H9 (cell line): ENCODE data around the gene UNC5A. TPM values are rescaled to one million over a fixed set of nuclear protein-coding genes. Genes with fewer than 3 reads are reported as not detected.

Source experiments
- DNase-seq: peaks from one replicate; pipeline ENCODE4 v3.0.0-alpha.2; 2017
- H2AFZ ChIP-seq: one replicate; pipeline ENCODE4 v1.6.1; 2013; ENCODE audit warnings: mild to moderate bottlenecking, low read length, control low read depth, moderate library complexity
- H2AK5ac ChIP-seq: 2 replicates; pipeline ENCODE4 v1.6.1; 2013; ENCODE audit warnings: low read length, control low read depth, mixed read lengths; ENCODE audit not compliant: insufficient read length
- H2BK120ac ChIP-seq: one replicate; pipeline ENCODE4 v1.6.1; 2013; ENCODE audit warnings: low read depth, mild to moderate bottlenecking, low read length, control low read depth, inconsistent platforms; ENCODE audit not compliant: poor library complexity, severe bottlenecking
- H2BK12ac ChIP-seq: 2 replicates; pipeline ENCODE4 v1.6.1; 2013; ENCODE audit warnings: low read length, control low read depth, mixed read lengths, low read depth; ENCODE audit not compliant: insufficient read length
- H2BK15ac ChIP-seq: 2 replicates; pipeline ENCODE4 v1.6.1; 2013; ENCODE audit warnings: low read depth, low read length, control low read depth
- H2BK20ac ChIP-seq: one replicate; pipeline ENCODE4 v1.6.1; 2013; ENCODE audit warnings: low read depth, mild to moderate bottlenecking, low read length, control low read depth, inconsistent platforms; ENCODE audit not compliant: poor library complexity, severe bottlenecking
- H2BK5ac ChIP-seq: 2 replicates; pipeline ENCODE4 v1.6.1; 2013; ENCODE audit warnings: low read length, control low read depth, mixed read lengths; ENCODE audit not compliant: insufficient read length
- H3K14ac ChIP-seq: 2 replicates; pipeline ENCODE4 v1.6.1; 2013; ENCODE audit warnings: low read length, control low read depth; ENCODE audit not compliant: insufficient read depth
- H3K18ac ChIP-seq: 2 replicates; pipeline ENCODE4 v1.6.1; 2013; ENCODE audit warnings: low read depth, mild to moderate bottlenecking, mixed read lengths, low read length, control low read depth; ENCODE audit not compliant: insufficient read length
- H3K23ac ChIP-seq: 2 replicates; pipeline ENCODE4 v1.6.1; 2013; ENCODE audit warnings: low read length, control low read depth, mixed read lengths, low read depth; ENCODE audit not compliant: insufficient read length
- H3K23me2 ChIP-seq: 2 replicates; pipeline ENCODE4 v1.6.1; 2013; ENCODE audit warnings: low read depth, mild to moderate bottlenecking, mixed read lengths, low read length, control low read depth; ENCODE audit not compliant: insufficient read length, poor library complexity, severe bottlenecking
- H3K27ac ChIP-seq: 2 replicates; pipeline ENCODE4 v1.5.1; 2013; ENCODE audit warnings: low read length, control low read depth, mixed read lengths, low read depth; ENCODE audit not compliant: insufficient read length
- H3K27me3 ChIP-seq: 2 replicates; pipeline ENCODE4 v1.6.1; 2013; ENCODE audit warnings: low read length, control low read depth, inconsistent platforms; ENCODE audit not compliant: insufficient read depth
- H3K4ac ChIP-seq: 2 replicates; pipeline ENCODE4 v1.6.1; 2013; ENCODE audit warnings: low read depth, mild to moderate bottlenecking, control low read depth, inconsistent platforms, low read length, moderate library complexity
- H3K4me1 ChIP-seq: 2 replicates; pipeline ENCODE4 v1.6.1; 2013; ENCODE audit warnings: low read length, control low read depth, inconsistent platforms; ENCODE audit not compliant: insufficient read depth
- H3K4me2 ChIP-seq: 2 replicates; pipeline ENCODE4 v1.6.1; 2013; ENCODE audit warnings: low read length, control low read depth, mixed read lengths; ENCODE audit not compliant: insufficient read length, insufficient read depth
- H3K56ac ChIP-seq: 2 replicates; pipeline ENCODE4 v1.6.1; 2013; ENCODE audit warnings: low read depth, mild to moderate bottlenecking, mixed read lengths, low read length, control low read depth; ENCODE audit not compliant: insufficient read length
- H3K79me1 ChIP-seq: 2 replicates; pipeline ENCODE4 v1.6.1; 2013; ENCODE audit warnings: low read depth, mild to moderate bottlenecking, moderate library complexity, low read length, control low read depth, inconsistent platforms; ENCODE audit not compliant: insufficient read depth, poor library complexity, severe bottlenecking
- H3K79me2 ChIP-seq: 2 replicates; pipeline ENCODE4 v1.6.1; 2013; ENCODE audit warnings: low read length, control low read depth, inconsistent platforms; ENCODE audit not compliant: insufficient read depth
- H3K9ac ChIP-seq: 2 replicates; pipeline ENCODE4 v1.6.1; 2013; ENCODE audit warnings: low read length, control low read depth, mixed read lengths; ENCODE audit not compliant: insufficient read length; ENCODE audit errors: extremely low read depth
- H3K9me3 ChIP-seq: one replicate; pipeline ENCODE4 v1.6.1; 2013; ENCODE audit warnings: low read depth, low read length, inconsistent platforms; ENCODE audit not compliant: control insufficient read depth
- H3T11ph ChIP-seq: one replicate; pipeline ENCODE4 v1.6.1; 2013; ENCODE audit warnings: mild to moderate bottlenecking, low read length, control low read depth, inconsistent platforms
- H4K20me1 ChIP-seq: one replicate; pipeline ENCODE4 v1.6.1; 2013; ENCODE audit not compliant: control insufficient read depth, insufficient read length, insufficient read depth
- H4K5ac ChIP-seq: 2 replicates; pipeline ENCODE4 v1.6.1; 2013; ENCODE audit warnings: low read depth, mild to moderate bottlenecking, mixed read lengths, low read length, control low read depth; ENCODE audit not compliant: insufficient read length
- H4K8ac ChIP-seq: replicated peaks from 2 replicates; pipeline ENCODE4 v1.6.1; 2013; ENCODE audit warnings: low read length, control low read depth, mixed read lengths, low read depth; ENCODE audit not compliant: insufficient read length
- H4K91ac ChIP-seq: 2 replicates; pipeline ENCODE4 v1.6.1; 2013; ENCODE audit warnings: low read depth, mild to moderate bottlenecking, moderate library complexity, mixed read lengths, low read length, control low read depth; ENCODE audit not compliant: insufficient read length
- H3K27ac Mint-ChIP-seq, 3 experiments: 2 replicates in 2 of 3; 3 replicates in 1 of 3; pipeline ENCODE4 v1.8.0; 2020 to 2021; ENCODE audit warnings: mixed read lengths in 3 of 3, mild to moderate bottlenecking in 1 of 3, moderate library complexity in 1 of 3
- H3K27me3 Mint-ChIP-seq: 2 replicates; pipeline ENCODE4 v1.8.0; 2021; ENCODE audit warnings: low read depth, mild to moderate bottlenecking, moderate library complexity, mixed read lengths
- H3K36me3 Mint-ChIP-seq, 3 experiments: 2 replicates in 2 of 3; 3 replicates in 1 of 3; pipeline ENCODE4 v1.8.0; 2020 to 2021; ENCODE audit warnings: low read depth in 3 of 3, mixed read lengths in 3 of 3; ENCODE audit not compliant: insufficient read depth in 1 of 3
- H3K4me1 Mint-ChIP-seq, 2 experiments: 2 replicates each; pipeline ENCODE4 v1.8.0; 2020; ENCODE audit warnings: mixed read lengths in 2 of 2
- H3K4me3 Mint-ChIP-seq, 2 experiments: 2 replicates in 1 of 2; 3 replicates in 1 of 2; pipeline ENCODE4 v1.8.0; 2020 to 2021; ENCODE audit warnings: mild to moderate bottlenecking in 2 of 2, mixed read lengths in 2 of 2, moderate library complexity in 1 of 2
- H3K9me3 Mint-ChIP-seq, 2 experiments: 2 replicates in 1 of 2; 3 replicates in 1 of 2; pipeline ENCODE4 v1.8.0; 2020; ENCODE audit warnings: mild to moderate bottlenecking in 2 of 2, mixed read lengths in 2 of 2, moderate library complexity in 1 of 2
- CTCF ChIP-seq: fragments of 200-600 bp; sonication (generic); conservative IDR thresholded peaks from 3 replicates; pipeline ENCODE4 v1.8.0; 2021; ENCODE audit warnings: antibody characterized with exemption, mild to moderate bottlenecking
- WGBS: extraction: QIAGEN DNeasy Blood & Tissue Kit; methylation state at CpG from one replicate; pipeline ENCODE4 v1.1.7; 2013; ENCODE audit warnings: missing lambda C conversion rate, low lambda C conversion rate, mixed read lengths; ENCODE audit not compliant: insufficient read length; ENCODE audit errors: extremely low coverage; 5-methylcytosine and 5-hydroxymethylcytosine counted together
- total RNA-seq: library from RNA; stranded (reverse); gene quantifications from 2 replicates; pipeline ENCODE4 v1.2.1, GENCODE V29; 2021

Gene UNC5A
- total RNA-seq, 1 experiment from 2014 or later: 4.4 TPM

GRCh38 chr5:176860381-176860780 lies 50.0 kb downstream of the UNC5A start:
- no peak overlapping the region for H2BK20ac ChIP-seq
- no peak overlapping the region for H3K18ac ChIP-seq
- no peak overlapping the region for H3K4ac ChIP-seq
- H4K8ac ChIP-seq: no peak overlapping the region
- no peak overlapping the region for H2BK120ac ChIP-seq
- no peaks in the 10 kb centered on the region for H3K27me3 ChIP-seq
- no peak overlapping the region for H3K9ac ChIP-seq
- H2AFZ ChIP-seq: no peak overlapping the region
- Mint-ChIP-seq H3K4me1 (peaks cover 9 to 28% of the 10 kb centered on the region in 2 experiments), H3K9me3 (no peaks in the 10 kb centered on the region), H3K27ac (no peak overlapping the region), H3K36me3 (no peaks in the 10 kb centered on the region), H3K27me3 (peaks cover 2% of the 10 kb centered on the region; the same call in 1 of the 2 replicates), H3K4me3 (no peak overlapping the region)
- no peaks in the 10 kb centered on the region for H3K79me2 ChIP-seq
- H3T11ph ChIP-seq: no peak overlapping the region
- H4K20me1 ChIP-seq: no peaks in the 10 kb centered on the region
- H4K91ac ChIP-seq: no peak overlapping the region
- no peak overlapping the region for H2BK12ac ChIP-seq
- H3K79me1 ChIP-seq: no peaks in the 10 kb centered on the region
- WGBS: no CpG with 5 or more reads among the region's 11 CpGs
- no peak for TF ChIP-seq CTCF
- H3K56ac ChIP-seq: no peak overlapping the region
- H2AK5ac ChIP-seq: no peak overlapping the region
- no peak overlapping the region for H3K23ac ChIP-seq
- H4K5ac ChIP-seq: no peak overlapping the region
- no peak for DNase-seq
- no peak overlapping the region for H3K27ac ChIP-seq
- H3K4me2 ChIP-seq: no peak overlapping the region
- no peak overlapping the region for H2BK15ac ChIP-seq
- H3K9me3 ChIP-seq: no peaks in the 10 kb centered on the region
- H3K14ac ChIP-seq: no peak overlapping the region; the same call in 1 of the 2 replicates
- peaks cover 4% of the 10 kb centered on the region; the same call in 1 of the 2 replicates for H3K4me1 ChIP-seq
- no peak overlapping the region for H2BK5ac ChIP-seq
- H3K23me2 ChIP-seq: no peaks in the 10 kb centered on the region
